Heart left ventricle (tissue), 13 donors: ENCODE measurements around the gene CHRM2.

ENCODE experiments used
- CTCF ChIP-seq, 12 donors: fragments of 200-600 bp; sonication (generic) in 4 of 12; IDR thresholded peaks; one replicate each; pipeline versions ENCODE4 v1.5.0 to v1.8.0; 2018 to 2022; ENCODE audit warnings: antibody characterized with exemption in 12 of 12, mild to moderate bottlenecking in 5 of 12
- POLR2A ChIP-seq, 2 donors: fragments of 450-650 bp; IDR thresholded peaks; one replicate each; pipeline ENCODE4 v1.6.1; 2017; ENCODE audit warnings: antibody characterized with exemption in 2 of 2, mild to moderate bottlenecking in 2 of 2, moderate library complexity in 2 of 2
- donor health status: ischemic (EF 13 %, LVEDD 7.1; RV severe dilation, severe dysfunction).
- donor health status: DM: no; HTN: yes; CAD: no.
- donor health status: DM: no; HTN: no; CAD: no.
- donor health status: ischemic (EF 25% LVEDD 6.9; RV normal size, moderate dysfunction).
- donor health status: ischemic (EF 25% LVEDD 5.7; RV mildly dilated, moderate dysfunction).
- donor health status: ischemic (EF 35%, LVEDD 5.7; RV mildly dilated, moderate dysfunction).
- donor health status: nonischemic (EF 11% LVEDD 7.7; RV severe dilation, severe dysfunction).
- donor health status: DM: yes; HTN: yes; CAD: no.
- donor health status: PGD.
- donor health status: ischemic (EF 29% LVEDD 5.4; RV normal size, mild dysfunction).
- donor health status: nonischemic (EF 23%, LVEDD 6.1; RV moderate dilation, normal function).

GRCh38 chr7:136923111-136923667, 54.7 kb downstream of the CHRM2 start:
- TF ChIP-seq CTCF (IDR thresholded peaks at IDR 0.05) (no peak), POLR2A (IDR thresholded peaks at IDR 0.05) (no peak)
